ENCODE measurements around the gene DKK3. TPM values are rescaled to one million over a fixed set of nuclear protein-coding genes. Genes with fewer than 3 reads are reported as not detected.

DKK3 gene
- total RNA-seq, 1 donor from 2014 or later = 8.4 TPM

DNA sequence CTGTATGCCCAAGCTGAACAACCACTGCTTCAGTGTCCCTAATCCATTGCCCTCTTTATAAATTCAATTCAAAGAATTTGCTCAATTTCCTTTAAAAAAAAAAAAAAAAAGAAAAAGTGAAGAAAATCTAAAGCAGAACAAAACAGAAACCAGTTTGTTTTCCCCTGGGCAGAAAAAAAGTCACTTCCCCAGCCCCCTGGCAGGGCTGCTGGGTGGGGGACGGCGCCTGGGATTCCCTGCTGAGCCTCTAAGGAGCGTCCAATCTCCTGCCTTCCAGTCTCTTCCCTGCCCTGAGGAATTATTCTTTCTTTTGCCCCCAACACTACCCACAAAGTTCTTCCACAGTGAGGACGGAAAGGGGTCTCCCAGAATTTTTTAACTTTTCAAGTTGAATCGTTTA, 23.9 kb downstream of the DKK3 start:
- no peak overlapping the region for H3K4me3 Mint-ChIP-seq (ENCODE audit: unreplicated experiment)
- no peak for TF ChIP-seq CTCF (IDR thresholded peaks at IDR 0.05; ENCODE audit: unreplicated experiment)
- no peaks in the 10 kb centered on the region for H3K36me3 Mint-ChIP-seq (ENCODE audit: low read depth, unreplicated experiment)
- no peaks in the 10 kb centered on the region for H3K9me3 Mint-ChIP-seq (ENCODE audit: unreplicated experiment)
- no peak for DNase-seq (ENCODE audit: low spot score)
- no peak overlapping the region for H3K27ac Mint-ChIP-seq (ENCODE audit: unreplicated experiment)
- H3K27me3 Mint-ChIP-seq (ENCODE audit: unreplicated experiment) = peaks cover 5% of the 10 kb centered on the region
- peaks cover 14% of the 10 kb centered on the region for H3K4me1 Mint-ChIP-seq (ENCODE audit: unreplicated experiment)

DNA sequence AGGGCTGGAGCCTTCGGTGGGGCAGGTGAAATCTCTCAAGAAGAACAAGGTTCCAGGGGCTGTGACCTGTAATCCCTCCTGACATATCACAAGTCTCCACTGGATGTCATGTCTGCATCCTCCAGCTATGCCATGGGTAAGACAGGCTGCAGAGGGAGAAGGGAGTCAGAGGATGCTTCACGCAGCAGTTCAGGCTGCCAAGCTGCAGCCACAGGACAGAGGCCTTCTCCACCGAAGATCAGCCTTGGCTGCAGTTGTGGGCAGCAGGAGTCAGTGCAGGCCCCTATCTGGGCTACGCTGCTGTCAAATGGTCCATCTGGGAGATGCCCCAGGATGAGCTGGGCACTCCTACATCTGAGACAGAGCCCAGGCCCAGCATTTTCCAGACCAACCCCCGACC, 25.0 kb downstream of the DKK3 start:
- no peak overlapping the region for H3K4me3 Mint-ChIP-seq (ENCODE audit: unreplicated experiment)
- no peak overlapping the region for H3K27ac Mint-ChIP-seq (ENCODE audit: unreplicated experiment)
- H3K36me3 Mint-ChIP-seq (ENCODE audit: low read depth, unreplicated experiment) = no peaks in the 10 kb centered on the region
- no peak for TF ChIP-seq CTCF (IDR thresholded peaks at IDR 0.05; ENCODE audit: unreplicated experiment)
- DNase-seq (ENCODE audit: low spot score) = no peak
- H3K27me3 Mint-ChIP-seq (ENCODE audit: unreplicated experiment) = peaks cover 5% of the 10 kb centered on the region
- peaks cover 17% of the 10 kb centered on the region for H3K4me1 Mint-ChIP-seq (ENCODE audit: unreplicated experiment)
- H3K9me3 Mint-ChIP-seq (ENCODE audit: unreplicated experiment) = no peaks in the 10 kb centered on the region

GRCh38 chr11:11982975-11983374, 25.5 kb downstream of the DKK3 start:
- peaks cover 5% of the 10 kb centered on the region for H3K27me3 Mint-ChIP-seq (ENCODE audit: unreplicated experiment)
- H3K9me3 Mint-ChIP-seq (ENCODE audit: unreplicated experiment) = no peaks in the 10 kb centered on the region
- DNase-seq (ENCODE audit: low spot score) = no peak
- no peaks in the 10 kb centered on the region for H3K36me3 Mint-ChIP-seq (ENCODE audit: low read depth, unreplicated experiment)
- H3K27ac Mint-ChIP-seq (ENCODE audit: unreplicated experiment) = no peak overlapping the region
- H3K4me1 Mint-ChIP-seq (ENCODE audit: unreplicated experiment) = peaks cover 20% of the 10 kb centered on the region
- no peak for TF ChIP-seq CTCF (IDR thresholded peaks at IDR 0.05; ENCODE audit: unreplicated experiment)
- H3K4me3 Mint-ChIP-seq (ENCODE audit: unreplicated experiment) = no peak overlapping the region

- Mint-ChIP-seq H3K4me3 (ENCODE audit: unreplicated experiment) (no peak overlapping the region), H3K9me3 (ENCODE audit: unreplicated experiment) (no peaks in the 10 kb centered on the region), H3K27ac (ENCODE audit: unreplicated experiment) (no peak overlapping the region), H3K27me3 (ENCODE audit: unreplicated experiment) (peaks cover 5% of the 10 kb centered on the region), H3K36me3 (ENCODE audit: low read depth, unreplicated experiment) (no peaks in the 10 kb centered on the region), H3K4me1 (ENCODE audit: unreplicated experiment) (peaks cover 23% of the 10 kb centered on the region)
- TF ChIP-seq CTCF (IDR thresholded peaks at IDR 0.05; ENCODE audit: unreplicated experiment) = no peak
- DNase-seq (ENCODE audit: low spot score) = no peak
These were observed 26.0 kb downstream of the DKK3 start for GRCh38 chr11:11982461-11982860.

- no peak for TF ChIP-seq CTCF (IDR thresholded peaks at IDR 0.05; ENCODE audit: unreplicated experiment)
- no peak overlapping the region for H3K4me3 Mint-ChIP-seq (ENCODE audit: unreplicated experiment)
- DNase-seq (ENCODE audit: low spot score) = no peak
- no peaks in the 10 kb centered on the region for H3K9me3 Mint-ChIP-seq (ENCODE audit: unreplicated experiment)
- no peaks in the 10 kb centered on the region for H3K36me3 Mint-ChIP-seq (ENCODE audit: low read depth, unreplicated experiment)
- H3K27ac Mint-ChIP-seq (ENCODE audit: unreplicated experiment) = no peak overlapping the region
- peaks cover 5% of the 10 kb centered on the region for H3K27me3 Mint-ChIP-seq (ENCODE audit: unreplicated experiment)
- peaks cover 30% of the 10 kb centered on the region for H3K4me1 Mint-ChIP-seq (ENCODE audit: unreplicated experiment)
These were observed 26.6 kb downstream of the DKK3 start for GRCh38 chr11:11981840-11982239.

All from endothelial cell (in vitro differentiated cells).